Fibroblast of lung (primary cell): Measurements from ENCODE around the gene FAM151B. TPM values are rescaled to one million over a fixed set of nuclear protein-coding genes. Genes with fewer than 3 reads are reported as not detected.

Source experiments
- DNase-seq, 2 donors: peaks; one replicate each; pipeline versions ENCODE4 v3.0.0 to v3.0.0-alpha.2; 2010; ENCODE audit warnings: low read depth in 2 of 2
- H2AFZ ChIP-seq: 2 replicates; pipeline ENCODE4 v1.5.1; 2012; ENCODE audit warnings: low read length, control low read depth, inconsistent platforms
- H3K27ac ChIP-seq: 2 replicates; pipeline ENCODE4 v1.5.1; 2011; ENCODE audit warnings: low read length, control low read depth; ENCODE audit not compliant: insufficient read depth
- H3K27me3 ChIP-seq: 2 replicates; pipeline ENCODE4 v1.5.1; 2011; ENCODE audit warnings: mild to moderate bottlenecking, low read length; ENCODE audit not compliant: control insufficient read depth, insufficient read depth
- H3K36me3 ChIP-seq: 2 replicates; pipeline ENCODE4 v1.5.1; 2011; ENCODE audit warnings: low read length; ENCODE audit not compliant: control insufficient read depth, insufficient read depth
- H3K4me1 ChIP-seq: 2 replicates; pipeline ENCODE4 v1.5.1; 2011; ENCODE audit warnings: low read length; ENCODE audit not compliant: control insufficient read depth, insufficient read depth; ENCODE audit errors: extremely low read depth
- H3K4me2 ChIP-seq: 2 replicates; pipeline ENCODE4 v1.5.1; 2011; ENCODE audit warnings: low read length, control low read depth; ENCODE audit not compliant: insufficient read depth; ENCODE audit errors: extremely low read depth
- H3K4me3 ChIP-seq, 4 experiments: fragments of 200-600 bp in 1 of 4; sonication (generic) in 1 of 4; replicated peaks in 1 of 4; 2 replicates each; pipeline ENCODE4 v1.5.1; 2011 to 2016; ENCODE audit warnings: low read length in 4 of 4, low read depth in 3 of 4, mild to moderate bottlenecking in 3 of 4, control low read depth in 2 of 4, inconsistent platforms in 1 of 4, mixed read lengths in 1 of 4; ENCODE audit not compliant: insufficient read depth in 1 of 4; ENCODE audit errors: control extremely low read depth in 1 of 4
- H3K79me2 ChIP-seq: 2 replicates; pipeline ENCODE4 v1.5.1; 2012; ENCODE audit warnings: mild to moderate bottlenecking, low read length, inconsistent platforms; ENCODE audit not compliant: control insufficient read depth, insufficient read depth
- H3K9ac ChIP-seq: 2 replicates; pipeline ENCODE4 v1.5.1; 2011; ENCODE audit warnings: mild to moderate bottlenecking, low read length, control low read depth; ENCODE audit not compliant: insufficient read depth
- H3K9me3 ChIP-seq: 2 replicates; pipeline ENCODE4 v1.5.1; 2012; ENCODE audit warnings: low read depth, low read length; ENCODE audit not compliant: control insufficient read depth, insufficient read depth
- H4K20me1 ChIP-seq: 2 replicates; pipeline ENCODE4 v1.5.1; 2011; ENCODE audit warnings: low read length; ENCODE audit not compliant: control insufficient read depth, insufficient read depth; ENCODE audit errors: extremely low read depth
- EZH2 ChIP-seq: IDR thresholded peaks from 2 replicates; pipeline ENCODE4 v1.5.1; 2012; ENCODE audit warnings: low read length, control low read depth, mild to moderate bottlenecking; ENCODE audit errors: missing control alignments
- polyA plus RNA-seq, 2 donors: library from polyadenylated mRNA; depleted of rRNA in 1 of 2; stranded (reverse) in 1 of 2; unstranded in 1 of 2; fragments of >200 nt; gene quantifications; 2 replicates each; pipeline ENCODE4 v1.2.1, GENCODE V29; 2011 to 2012; ENCODE audit warnings: missing spikeins in 1 of 2
- total RNA-seq: library from RNA; depleted of rRNA; stranded (reverse); fragments of >200 nt; gene quantifications from 2 replicates; pipeline ENCODE4 v1.2.1, GENCODE V29; 2014
- TF ChIP-seq, protein P1 (sequence below), 2 donors: IDR thresholded peaks in 1 of 2; conservative IDR thresholded peaks in 1 of 2; 1 replicate in 1 of 2; 2 replicates in 1 of 2; pipeline ENCODE4 v1.5.1; 2011 to 2012; ENCODE audit warnings: low read length in 2 of 2, control low read depth in 1 of 2, inconsistent platforms in 1 of 2, low read depth in 1 of 2, mild to moderate bottlenecking in 1 of 2

FAM151B gene
- total and polyA plus RNA-seq, 2 donors (not counting 1 experiment from before 2014, with no cell fraction given), result 4.8 to 4.9 TPM

GRCh38 chr5:80442742-80443141 is 45.2 kb upstream of the FAM151B start:
- Histone ChIP-seq H3K9ac (no peak overlapping the region), H3K27ac (no peak overlapping the region), H4K20me1 (no peaks in the 10 kb centered on the region), H3K79me2 (no peaks in the 10 kb centered on the region), H3K4me1 (no peaks in the 10 kb centered on the region), H2AFZ (no peak overlapping the region), H3K9me3 (no peaks in the 10 kb centered on the region), H3K4me3 (no peak overlapping the region), H3K36me3 (no peaks in the 10 kb centered on the region), H3K27me3 (no peaks in the 10 kb centered on the region), H3K4me2 (no peak overlapping the region)
- TF ChIP-seq, protein P1, sequence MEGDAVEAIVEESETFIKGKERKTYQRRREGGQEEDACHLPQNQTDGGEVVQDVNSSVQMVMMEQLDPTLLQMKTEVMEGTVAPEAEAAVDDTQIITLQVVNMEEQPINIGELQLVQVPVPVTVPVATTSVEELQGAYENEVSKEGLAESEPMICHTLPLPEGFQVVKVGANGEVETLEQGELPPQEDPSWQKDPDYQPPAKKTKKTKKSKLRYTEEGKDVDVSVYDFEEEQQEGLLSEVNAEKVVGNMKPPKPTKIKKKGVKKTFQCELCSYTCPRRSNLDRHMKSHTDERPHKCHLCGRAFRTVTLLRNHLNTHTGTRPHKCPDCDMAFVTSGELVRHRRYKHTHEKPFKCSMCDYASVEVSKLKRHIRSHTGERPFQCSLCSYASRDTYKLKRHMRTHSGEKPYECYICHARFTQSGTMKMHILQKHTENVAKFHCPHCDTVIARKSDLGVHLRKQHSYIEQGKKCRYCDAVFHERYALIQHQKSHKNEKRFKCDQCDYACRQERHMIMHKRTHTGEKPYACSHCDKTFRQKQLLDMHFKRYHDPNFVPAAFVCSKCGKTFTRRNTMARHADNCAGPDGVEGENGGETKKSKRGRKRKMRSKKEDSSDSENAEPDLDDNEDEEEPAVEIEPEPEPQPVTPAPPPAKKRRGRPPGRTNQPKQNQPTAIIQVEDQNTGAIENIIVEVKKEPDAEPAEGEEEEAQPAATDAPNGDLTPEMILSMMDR (conservative IDR thresholded peaks at IDR 0.05 in 1 of 2, IDR thresholded peaks at IDR 0.05 in 1 of 2; ENCODE audit: low read depth in 1 of 2, low read length in 2 of 2), result no peak
- TF ChIP-seq EZH2, result no peak
- DNase-seq, result no peak

- no peak overlapping the region for H3K4me3 ChIP-seq
- H3K79me2 ChIP-seq, result no peaks in the 10 kb centered on the region
- no peaks in the 10 kb centered on the region for H4K20me1 ChIP-seq
- H3K9ac ChIP-seq, result no peak overlapping the region
- H3K4me2 ChIP-seq, result no peak overlapping the region
- no peaks in the 10 kb centered on the region for H3K27me3 ChIP-seq
- no peak overlapping the region for H3K27ac ChIP-seq
- no peak for TF ChIP-seq EZH2
- TF ChIP-seq, protein P1 (conservative IDR thresholded peaks at IDR 0.05 in 1 of 2, IDR thresholded peaks at IDR 0.05 in 1 of 2; ENCODE audit: low read depth in 1 of 2, low read length in 2 of 2), result no peak
- H2AFZ ChIP-seq, result no peak overlapping the region
- no peaks in the 10 kb centered on the region for H3K4me1 ChIP-seq
- H3K9me3 ChIP-seq, result no peaks in the 10 kb centered on the region
- no peak for DNase-seq
- no peaks in the 10 kb centered on the region for H3K36me3 ChIP-seq
These were observed 34.5 kb upstream of the FAM151B start for GRCh38 chr5:80453366-80453765.

DNA sequence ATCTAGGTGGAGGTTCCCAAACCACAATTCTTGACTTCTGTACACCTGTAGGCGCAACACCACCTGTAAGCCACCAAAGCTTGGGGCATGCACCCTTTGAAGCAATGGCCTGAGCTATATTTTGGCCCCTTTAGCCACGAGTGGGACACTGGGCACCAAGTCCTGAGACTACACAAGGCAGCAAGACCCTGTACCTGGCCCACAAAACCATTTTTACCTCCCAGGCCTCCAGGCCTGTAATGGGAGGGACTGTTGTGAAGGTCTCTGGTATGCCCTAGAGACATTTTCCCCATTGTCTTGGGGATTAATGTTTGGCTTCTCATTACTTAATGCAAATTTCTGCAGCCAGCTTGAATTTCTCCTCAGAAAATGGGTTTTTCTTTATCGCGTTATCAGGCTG is 24.6 kb upstream of the FAM151B start:
- TF ChIP-seq, protein P1 (conservative IDR thresholded peaks at IDR 0.05 in 1 of 2, IDR thresholded peaks at IDR 0.05 in 1 of 2; ENCODE audit: low read depth in 1 of 2, low read length in 2 of 2), result no peak
- no peak for TF ChIP-seq EZH2
- H3K36me3 ChIP-seq, result no peaks in the 10 kb centered on the region
- H3K4me3 ChIP-seq, result no peak overlapping the region
- H3K27ac ChIP-seq, result no peak overlapping the region
- H3K27me3 ChIP-seq, result no peaks in the 10 kb centered on the region
- no peaks in the 10 kb centered on the region for H3K79me2 ChIP-seq
- H3K9me3 ChIP-seq, result no peaks in the 10 kb centered on the region
- no peak overlapping the region for H3K4me2 ChIP-seq
- H4K20me1 ChIP-seq, result no peaks in the 10 kb centered on the region
- H3K4me1 ChIP-seq, result no peaks in the 10 kb centered on the region
- no peak for DNase-seq
- H2AFZ ChIP-seq, result no peak overlapping the region
- no peak overlapping the region for H3K9ac ChIP-seq
